ENCODE results near the gene CCL4L2.
"Not testable (repeated sequence)": the region's sequence is repeated elsewhere in the genome, so short reads cannot be mapped to it uniquely, and the experiment has no call there.

CCL4L2 gene

GRCh38 chr17:36195434-36196130 lies 15.3 kb upstream of the CCL4L2 start:
- no peak for DNase-seq (ENCODE audit: low read depth)

- no peak for DNase-seq (ENCODE audit: low read depth)
These were observed 14.8 kb upstream of the CCL4L2 start for GRCh38 chr17:36196131-36196486.

- DNase-seq (ENCODE audit: low read depth) = no peak
These were observed 13.5 kb upstream of the CCL4L2 start for GRCh38 chr17:36197387-36197703.

- no peak for DNase-seq (ENCODE audit: low read depth)
These were observed 11.9 kb upstream of the CCL4L2 start for GRCh38 chr17:36198831-36199465.

- DNase-seq (ENCODE audit: low read depth) = not testable (repeated sequence)
These were observed 9.8 kb upstream of the CCL4L2 start for GRCh38 chr17:36201102-36201501.

GRCh38 chr17:36201506-36201905 lies 9.4 kb upstream of the CCL4L2 start:
- DNase-seq (ENCODE audit: low read depth) = not testable (repeated sequence)

- no peak for DNase-seq (ENCODE audit: low read depth)
These were observed 7.5 kb upstream of the CCL4L2 start for GRCh38 chr17:36203335-36203734.

GRCh38 chr17:36204724-36205500 lies 6.0 kb upstream of the CCL4L2 start:
- no peak for DNase-seq (ENCODE audit: low read depth)

- no peak for DNase-seq (ENCODE audit: low read depth)
These were observed 5.0 kb upstream of the CCL4L2 start for GRCh38 chr17:36205637-36206485.

GRCh38 chr17:36206486-36206821 lies 4.4 kb upstream of the CCL4L2 start:
- DNase-seq (ENCODE audit: low read depth) = not testable (repeated sequence)

GRCh38 chr17:36207383-36207782 lies 3.5 kb upstream of the CCL4L2 start:
- not testable (repeated sequence) for DNase-seq (ENCODE audit: low read depth)

GRCh38 chr17:36209575-36209974 lies 1.3 kb upstream of the CCL4L2 start:
- DNase-seq (ENCODE audit: low read depth) = no peak

- DNase-seq (ENCODE audit: low read depth) = not testable (repeated sequence)
These were observed 815 bp downstream of the CCL4L2 start for GRCh38 chr17:36211484-36212271.

GRCh38 chr17:36212272-36212605 lies 1.4 kb downstream of the CCL4L2 start:
- DNase-seq (ENCODE audit: low read depth) = no peak

GRCh38 chr17:36212966-36213365 lies 2.1 kb downstream of the CCL4L2 start:
- DNase-seq (ENCODE audit: low read depth) = no peak

GRCh38 chr17:36213695-36214094 lies 2.8 kb downstream of the CCL4L2 start:
- DNase-seq (ENCODE audit: low read depth) = no peak

- DNase-seq (ENCODE audit: low read depth) = no peak
These were observed 4.1 kb downstream of the CCL4L2 start for GRCh38 chr17:36214918-36215317.

- DNase-seq (ENCODE audit: low read depth) = not testable (repeated sequence)
These were observed 4.8 kb downstream of the CCL4L2 start for GRCh38 chr17:36215406-36216308.

GRCh38 chr17:36219556-36219955 lies 8.7 kb downstream of the CCL4L2 start:
- not testable (repeated sequence) for DNase-seq (ENCODE audit: low read depth)

- not testable (repeated sequence) for DNase-seq (ENCODE audit: low read depth)
These were observed 10.1 kb downstream of the CCL4L2 start for GRCh38 chr17:36220737-36221580.
